Liver (tissue), 9 donors: ENCODE measurements around the gene COMMD10. TPM values are rescaled to one million over a fixed set of nuclear protein-coding genes. Genes with fewer than 3 reads are reported as not detected.

Experiments
- DNase-seq: peaks from one replicate; pipeline ENCODE4 v3.0.0-alpha.2; 2017; ENCODE audit warnings: low spot score
- H3K27ac ChIP-seq, 2 donors: one replicate each; pipeline ENCODE4 v1.7.0; 2013; ENCODE audit warnings: inconsistent platforms in 2 of 2, low read length in 2 of 2, control low read depth in 1 of 2, low read depth in 1 of 2, mild to moderate bottlenecking in 1 of 2
- H3K27me3 ChIP-seq, 4 donors: one replicate each; pipeline versions ENCODE4 v1.6.1 to v1.7.0; 2013; ENCODE audit warnings: low read length in 3 of 4, inconsistent platforms in 1 of 4, mild to moderate bottlenecking in 1 of 4, moderate library complexity in 1 of 4; ENCODE audit not compliant: control insufficient read depth in 4 of 4, insufficient read depth in 4 of 4
- H3K36me3 ChIP-seq, 4 donors: one replicate each; pipeline versions ENCODE4 v1.6.1 to v1.7.0; 2013; ENCODE audit warnings: low read length in 3 of 4, mild to moderate bottlenecking in 3 of 4, low read depth in 1 of 4, moderate library complexity in 1 of 4; ENCODE audit not compliant: control insufficient read depth in 4 of 4, insufficient read depth in 3 of 4
- H3K4me1 ChIP-seq, 4 donors: one replicate each; pipeline versions ENCODE4 v1.6.1 to v1.7.0; 2013; ENCODE audit warnings: low read length in 3 of 4, mild to moderate bottlenecking in 3 of 4, moderate library complexity in 1 of 4; ENCODE audit not compliant: control insufficient read depth in 4 of 4, insufficient read depth in 4 of 4
- H3K4me3 ChIP-seq, 3 donors: one replicate each; pipeline versions ENCODE4 v1.6.1 to v1.7.0; 2013; ENCODE audit warnings: low read length in 3 of 3, control low read depth in 1 of 3, low read depth in 1 of 3, mild to moderate bottlenecking in 1 of 3
- H3K9ac ChIP-seq, 2 donors: one replicate each; pipeline ENCODE4 v1.7.0; 2013; ENCODE audit warnings: low read length in 2 of 2, mild to moderate bottlenecking in 2 of 2, moderate library complexity in 2 of 2, control low read depth in 1 of 2, low read depth in 1 of 2
- H3K9me3 ChIP-seq, 4 donors: one replicate each; pipeline versions ENCODE4 v1.6.1 to v1.7.0; 2013; ENCODE audit warnings: low read length in 3 of 4; ENCODE audit not compliant: control insufficient read depth in 4 of 4
- ATF3 ChIP-seq: IDR thresholded peaks from 2 replicates; pipeline ENCODE4 v1.6.1; 2016; ENCODE audit warnings: antibody characterized with exemption
- EGR1 ChIP-seq, 2 donors: IDR thresholded peaks; 2 replicates each; pipeline ENCODE4 v1.6.1; 2016 to 2018; ENCODE audit warnings: antibody characterized with exemption in 2 of 2, low read depth in 2 of 2
- FOXA1 ChIP-seq: IDR thresholded peaks from 2 replicates; pipeline ENCODE4 v1.6.1; 2016; ENCODE audit warnings: antibody characterized with exemption
- FOXA2 ChIP-seq: IDR thresholded peaks from 2 replicates; pipeline ENCODE4 v1.6.1; 2016; ENCODE audit warnings: antibody characterized with exemption
- GABPA ChIP-seq, 2 donors: IDR thresholded peaks in 1 of 2; conservative IDR thresholded peaks in 1 of 2; 2 replicates each; pipeline ENCODE4 v1.6.1; 2016; ENCODE audit warnings: antibody characterized with exemption in 2 of 2, mild to moderate bottlenecking in 1 of 2, moderate library complexity in 1 of 2
- HNF4A ChIP-seq, 2 donors: conservative IDR thresholded peaks; 2 replicates each; pipeline ENCODE4 v1.6.1; 2016; ENCODE audit warnings: antibody characterized with exemption in 2 of 2, mild to moderate bottlenecking in 2 of 2
- HNF4G ChIP-seq: IDR thresholded peaks from 2 replicates; pipeline ENCODE4 v1.6.1; 2016; ENCODE audit warnings: antibody characterized with exemption
- JUND ChIP-seq, 2 donors: IDR thresholded peaks; 2 replicates each; pipeline ENCODE4 v1.6.1; 2016; ENCODE audit warnings: antibody characterized with exemption in 2 of 2
- NR2F2 ChIP-seq: IDR thresholded peaks from 2 replicates; pipeline ENCODE4 v1.6.1; 2016; ENCODE audit warnings: antibody characterized with exemption
- RAD21 ChIP-seq, 2 donors: IDR thresholded peaks; 2 replicates each; pipeline ENCODE4 v1.6.1; 2016; ENCODE audit warnings: antibody characterized with exemption in 2 of 2, mild to moderate bottlenecking in 2 of 2
- RXRA ChIP-seq, 2 donors: IDR thresholded peaks; 2 replicates each; pipeline ENCODE4 v1.6.1; 2017 to 2018; ENCODE audit warnings: antibody characterized with exemption in 2 of 2, mild to moderate bottlenecking in 1 of 2
- SP1 ChIP-seq: IDR thresholded peaks from 2 replicates; pipeline ENCODE4 v1.6.1; 2018; ENCODE audit warnings: antibody characterized with exemption, mild to moderate bottlenecking
- TAF1 ChIP-seq: conservative IDR thresholded peaks from 2 replicates; pipeline ENCODE4 v1.6.1; 2016; ENCODE audit warnings: antibody characterized with exemption, mild to moderate bottlenecking
- YY1 ChIP-seq: IDR thresholded peaks from 2 replicates; pipeline ENCODE4 v1.6.1; 2016; ENCODE audit warnings: antibody characterized with exemption, mild to moderate bottlenecking
- WGBS: extraction: QIAGEN DNeasy Blood & Tissue Kit; methylation state at CpG from one replicate; pipeline ENCODE4 v1.1.7; 2013; 5-methylcytosine and 5-hydroxymethylcytosine counted together
- polyA plus RNA-seq, 2 donors: library from polyadenylated mRNA; stranded (reverse) in 1 of 2; unstranded in 1 of 2; fragments of 200-250 nt in 1 of 2; fragments of >200 nt in 1 of 2; fragmentation: Nextera tagmentation in 1 of 2; extraction: Ambion mirVana in 1 of 2; gene quantifications; one replicate each; pipeline versions ENCODE4 v1.2.1 to v1.2.3, GENCODE V29; 2013 to 2015
- total RNA-seq, 2 donors: library from RNA; depleted of rRNA; stranded (reverse); fragments of >200 nt; gene quantifications; one replicate each; pipeline ENCODE4 v1.2.3, GENCODE V29; 2014
- TF ChIP-seq, protein P1 (sequence below): IDR thresholded peaks from 2 replicates; pipeline ENCODE4 v1.6.1; 2016; ENCODE audit warnings: antibody characterized with exemption
- TF ChIP-seq, protein P2 (sequence below): IDR thresholded peaks from 2 replicates; pipeline ENCODE4 v1.6.1; 2016; ENCODE audit warnings: antibody characterized with exemption, mild to moderate bottlenecking
- TF ChIP-seq, protein P3 (sequence below): fragments of 150-350 bp; IDR thresholded peaks from 2 replicates; pipeline ENCODE4 v1.5.1; 2017; ENCODE audit warnings: improper control_type of control experiment, low read depth, low read length; ENCODE audit not compliant: missing input control
- TF ChIP-seq, protein P4 (sequence below): IDR thresholded peaks from 2 replicates; pipeline ENCODE4 v1.6.1; 2016; ENCODE audit warnings: antibody characterized with exemption
- donor health status: healthy.
- donor health status: healthy.
- donor health status: healthy.
- donor health status: healthy.
- donor health status: healthy.

Gene COMMD10
- total and polyA plus RNA-seq, 4 donors = 8.9 to 30.5 (median 19.3) TPM

- no peaks in the 10 kb centered on the region for H3K27me3 ChIP-seq
- no peaks in the 10 kb centered on the region for H3K36me3 ChIP-seq
- H3K9me3 ChIP-seq = no peaks in the 10 kb centered on the region
- TF ChIP-seq RXRA (IDR thresholded peaks at IDR 0.05) (no peak), RAD21 (IDR thresholded peaks at IDR 0.05) (no peak), NR2F2 (no peak), HNF4G (no peak), ATF3 (no peak), FOXA2 (no peak), YY1 (no peak), TAF1 (no peak), FOXA1 (no peak), GABPA (IDR thresholded peaks at IDR 0.05 in 1 of 2, conservative IDR thresholded peaks at IDR 0.05 in 1 of 2) (no peak), EGR1 (IDR thresholded peaks at IDR 0.05; ENCODE audit: low read depth in 2 of 2) (no peak), JUND (IDR thresholded peaks at IDR 0.05) (no peak), HNF4A (conservative IDR thresholded peaks at IDR 0.05) (no peak), SP1 (no peak)
- TF ChIP-seq, protein P1, sequence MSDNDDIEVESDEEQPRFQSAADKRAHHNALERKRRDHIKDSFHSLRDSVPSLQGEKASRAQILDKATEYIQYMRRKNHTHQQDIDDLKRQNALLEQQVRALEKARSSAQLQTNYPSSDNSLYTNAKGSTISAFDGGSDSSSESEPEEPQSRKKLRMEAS = no peak
- TF ChIP-seq, protein P2, sequence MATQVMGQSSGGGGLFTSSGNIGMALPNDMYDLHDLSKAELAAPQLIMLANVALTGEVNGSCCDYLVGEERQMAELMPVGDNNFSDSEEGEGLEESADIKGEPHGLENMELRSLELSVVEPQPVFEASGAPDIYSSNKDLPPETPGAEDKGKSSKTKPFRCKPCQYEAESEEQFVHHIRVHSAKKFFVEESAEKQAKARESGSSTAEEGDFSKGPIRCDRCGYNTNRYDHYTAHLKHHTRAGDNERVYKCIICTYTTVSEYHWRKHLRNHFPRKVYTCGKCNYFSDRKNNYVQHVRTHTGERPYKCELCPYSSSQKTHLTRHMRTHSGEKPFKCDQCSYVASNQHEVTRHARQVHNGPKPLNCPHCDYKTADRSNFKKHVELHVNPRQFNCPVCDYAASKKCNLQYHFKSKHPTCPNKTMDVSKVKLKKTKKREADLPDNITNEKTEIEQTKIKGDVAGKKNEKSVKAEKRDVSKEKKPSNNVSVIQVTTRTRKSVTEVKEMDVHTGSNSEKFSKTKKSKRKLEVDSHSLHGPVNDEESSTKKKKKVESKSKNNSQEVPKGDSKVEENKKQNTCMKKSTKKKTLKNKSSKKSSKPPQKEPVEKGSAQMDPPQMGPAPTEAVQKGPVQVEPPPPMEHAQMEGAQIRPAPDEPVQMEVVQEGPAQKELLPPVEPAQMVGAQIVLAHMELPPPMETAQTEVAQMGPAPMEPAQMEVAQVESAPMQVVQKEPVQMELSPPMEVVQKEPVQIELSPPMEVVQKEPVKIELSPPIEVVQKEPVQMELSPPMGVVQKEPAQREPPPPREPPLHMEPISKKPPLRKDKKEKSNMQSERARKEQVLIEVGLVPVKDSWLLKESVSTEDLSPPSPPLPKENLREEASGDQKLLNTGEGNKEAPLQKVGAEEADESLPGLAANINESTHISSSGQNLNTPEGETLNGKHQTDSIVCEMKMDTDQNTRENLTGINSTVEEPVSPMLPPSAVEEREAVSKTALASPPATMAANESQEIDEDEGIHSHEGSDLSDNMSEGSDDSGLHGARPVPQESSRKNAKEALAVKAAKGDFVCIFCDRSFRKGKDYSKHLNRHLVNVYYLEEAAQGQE = no peak
- TF ChIP-seq, protein P3, sequence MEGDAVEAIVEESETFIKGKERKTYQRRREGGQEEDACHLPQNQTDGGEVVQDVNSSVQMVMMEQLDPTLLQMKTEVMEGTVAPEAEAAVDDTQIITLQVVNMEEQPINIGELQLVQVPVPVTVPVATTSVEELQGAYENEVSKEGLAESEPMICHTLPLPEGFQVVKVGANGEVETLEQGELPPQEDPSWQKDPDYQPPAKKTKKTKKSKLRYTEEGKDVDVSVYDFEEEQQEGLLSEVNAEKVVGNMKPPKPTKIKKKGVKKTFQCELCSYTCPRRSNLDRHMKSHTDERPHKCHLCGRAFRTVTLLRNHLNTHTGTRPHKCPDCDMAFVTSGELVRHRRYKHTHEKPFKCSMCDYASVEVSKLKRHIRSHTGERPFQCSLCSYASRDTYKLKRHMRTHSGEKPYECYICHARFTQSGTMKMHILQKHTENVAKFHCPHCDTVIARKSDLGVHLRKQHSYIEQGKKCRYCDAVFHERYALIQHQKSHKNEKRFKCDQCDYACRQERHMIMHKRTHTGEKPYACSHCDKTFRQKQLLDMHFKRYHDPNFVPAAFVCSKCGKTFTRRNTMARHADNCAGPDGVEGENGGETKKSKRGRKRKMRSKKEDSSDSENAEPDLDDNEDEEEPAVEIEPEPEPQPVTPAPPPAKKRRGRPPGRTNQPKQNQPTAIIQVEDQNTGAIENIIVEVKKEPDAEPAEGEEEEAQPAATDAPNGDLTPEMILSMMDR = no peak
- TF ChIP-seq, protein P4, sequence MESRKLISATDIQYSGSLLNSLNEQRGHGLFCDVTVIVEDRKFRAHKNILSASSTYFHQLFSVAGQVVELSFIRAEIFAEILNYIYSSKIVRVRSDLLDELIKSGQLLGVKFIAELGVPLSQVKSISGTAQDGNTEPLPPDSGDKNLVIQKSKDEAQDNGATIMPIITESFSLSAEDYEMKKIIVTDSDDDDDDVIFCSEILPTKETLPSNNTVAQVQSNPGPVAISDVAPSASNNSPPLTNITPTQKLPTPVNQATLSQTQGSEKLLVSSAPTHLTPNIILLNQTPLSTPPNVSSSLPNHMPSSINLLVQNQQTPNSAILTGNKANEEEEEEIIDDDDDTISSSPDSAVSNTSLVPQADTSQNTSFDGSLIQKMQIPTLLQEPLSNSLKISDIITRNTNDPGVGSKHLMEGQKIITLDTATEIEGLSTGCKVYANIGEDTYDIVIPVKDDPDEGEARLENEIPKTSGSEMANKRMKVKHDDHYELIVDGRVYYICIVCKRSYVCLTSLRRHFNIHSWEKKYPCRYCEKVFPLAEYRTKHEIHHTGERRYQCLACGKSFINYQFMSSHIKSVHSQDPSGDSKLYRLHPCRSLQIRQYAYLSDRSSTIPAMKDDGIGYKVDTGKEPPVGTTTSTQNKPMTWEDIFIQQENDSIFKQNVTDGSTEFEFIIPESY = no peak
- no peaks in the 10 kb centered on the region for H3K4me1 ChIP-seq
- no peak for DNase-seq
- H3K27ac ChIP-seq = no peak overlapping the region
- H3K9ac ChIP-seq = no peak overlapping the region
- H3K4me3 ChIP-seq = no peak overlapping the region
Observed at GRCh38 chr5:116042375-116042774, 42.5 kb upstream of the COMMD10 start.

- DNase-seq = no peak
- Histone ChIP-seq H3K36me3 (no peaks in the 10 kb centered on the region), H3K9ac (no peak overlapping the region), H3K9me3 (no peaks in the 10 kb centered on the region), H3K27me3 (no peaks in the 10 kb centered on the region), H3K4me1 (no peaks in the 10 kb centered on the region), H3K27ac (no peak overlapping the region), H3K4me3 (no peak overlapping the region)
- TF ChIP-seq RAD21 (IDR thresholded peaks at IDR 0.05) (no peak), NR2F2 (no peak), FOXA2 (no peak), YY1 (no peak), JUND (IDR thresholded peaks at IDR 0.05) (no peak), SP1 (no peak)
- TF ChIP-seq, protein P4 = no peak
- TF ChIP-seq, protein P1 = no peak
- TF ChIP-seq, protein P2 = no peak
- WGBS = 76% methylated on average over 3 of the region's 3 CpGs
Observed at GRCh38 chr5:116044073-116044472, 40.8 kb upstream of the COMMD10 start.
